A549 (cell line): ENCODE measurements around the gene ZNF354B. TPM values are rescaled to one million over a fixed set of nuclear protein-coding genes. Genes with fewer than 3 reads are reported as not detected.
"Not testable (repeated sequence)": the region's sequence is repeated elsewhere in the genome, so short reads cannot be mapped to it uniquely, and the experiment has no call there.

Experiments
- ATAC-seq, 2 experiments: fragments of 200-7000 bp in 1 of 2; fragments of >200 bp in 1 of 2; cut with Nextera tagmentation in 1 of 2; cut with Tn5 transposase in 1 of 2; 3 replicates each; pipeline versions ENCODE4 v1.8.0 to v1.9.1; 2018 to 2020; ENCODE audit warnings: mild to moderate bottlenecking in 1 of 2, moderate library complexity in 1 of 2
- CTCF ChIA-PET: fragments of 300-600 bp; sonication (Branson Sonifier 250); formaldehyde crosslinking; extraction: SDS; loops from one replicate; lab custom pipeline; 2021; ENCODE audit warnings: antibody characterized with exemption, inconsistent platforms; lab: Yijun Ruan, JAX
- POLR2A ChIA-PET: fragments of 350-600 bp; formaldehyde crosslinking; extraction: SDS; loops from one replicate; lab custom pipeline; 2021; ENCODE audit warnings: antibody characterized with exemption, inconsistent platforms; lab: Yijun Ruan, JAX
- DNase-seq, 2 experiments: peaks; one replicate each; pipeline versions ENCODE4 v3.0.0 to v3.0.0-alpha.2; 2011 to 2016; ENCODE audit warnings: low read depth in 1 of 2, low spot score in 1 of 2
- FAIRE-seq: peaks from 2 replicates; lab custom pipeline; 2011; peaks lifted over from hg19 to GRCh38; lab: Jason Lieb, UNC
- H3K27ac ChIP-seq, 2 experiments: fragments of >200 bp; sonication (Bioruptor Twin); formaldehyde crosslinking; 3 replicates each; pipeline ENCODE4 v1.5.1; 2016 to 2017
- H3K4me1 ChIP-seq: fragments of >200 bp; sonication (Bioruptor Twin); formaldehyde crosslinking; 3 replicates; pipeline ENCODE4 v1.6.1; 2016
- H3K4me2 ChIP-seq: fragments of >200 bp; sonication (Bioruptor Twin); formaldehyde crosslinking; 3 replicates; pipeline ENCODE4 v1.6.1; 2016
- H3K4me3 ChIP-seq: fragments of >200 bp; sonication (Bioruptor Twin); formaldehyde crosslinking; 3 replicates; pipeline ENCODE4 v1.5.1; 2016
- H3K9me3 ChIP-seq: fragments of >200 bp; sonication (Bioruptor Twin); formaldehyde crosslinking; 3 replicates; pipeline ENCODE4 v1.6.1; 2016
- BHLHE40 ChIP-seq: IDR thresholded peaks from 2 replicates; pipeline ENCODE4 v1.6.1; 2012; ENCODE audit warnings: low read depth, low read length, inconsistent platforms
- CBX8 ChIP-seq: fragments of 200-600 bp; sonication (generic); IDR thresholded peaks from 2 replicates; pipeline ENCODE4 v1.6.1; 2016
- CEBPB ChIP-seq, 2 experiments: fragments of >200 bp in 1 of 2; sonication (Bioruptor Twin) in 1 of 2; formaldehyde crosslinking in 1 of 2; IDR thresholded peaks; 2 replicates each; pipeline ENCODE4 v1.6.1; 2012 to 2016
- CHD2 ChIP-seq: fragments of 150-350 bp; IDR thresholded peaks from 2 replicates; pipeline ENCODE4 v1.6.1; 2014; ENCODE audit warnings: low read length; ENCODE audit not compliant: partially characterized antibody
- EHMT2 ChIP-seq: fragments of 200-600 bp; sonication (generic); IDR thresholded peaks from 2 replicates; pipeline ENCODE4 v1.6.1; 2016; ENCODE audit warnings: antibody characterized with exemption, low read depth, mild to moderate bottlenecking, moderate library complexity
- FOSB ChIP-seq: fragments of 250-450 bp; sonication (Bioruptor Pico); IDR thresholded peaks from 2 replicates; pipeline ENCODE4 v1.5.0; 2020; ENCODE audit warnings: mild to moderate bottlenecking, moderate library complexity
- FOSL2 ChIP-seq, 2 experiments: fragments of 450-650 bp in 1 of 2; fragments of >200 bp in 1 of 2; sonication (Bioruptor Twin) in 1 of 2; formaldehyde crosslinking; IDR thresholded peaks; 2 replicates each; pipeline versions ENCODE4 v1.5.0 to v1.6.1; 2016 to 2020; ENCODE audit warnings: mild to moderate bottlenecking in 1 of 2, moderate library complexity in 1 of 2
- GATA3 ChIP-seq: IDR thresholded peaks from 2 replicates; pipeline ENCODE4 v1.6.1; 2012; ENCODE audit warnings: borderline replicate concordance
- HEYL ChIP-seq: fragments of 250-450 bp; sonication (Bioruptor Pico); IDR thresholded peaks from 2 replicates; pipeline ENCODE4 v1.8.0; 2021; ENCODE audit warnings: mild to moderate bottlenecking, moderate library complexity
- HOXA7 ChIP-seq: fragments of 250-450 bp; sonication (Bioruptor Pico); IDR thresholded peaks from 2 replicates; pipeline ENCODE4 v1.5.0; 2020; ENCODE audit warnings: mild to moderate bottlenecking, moderate library complexity
- HOXB13 ChIP-seq: fragments of 250-450 bp; sonication (Bioruptor Pico); IDR thresholded peaks from 2 replicates; pipeline ENCODE4 v1.5.0; 2020; ENCODE audit warnings: low read depth, mild to moderate bottlenecking, moderate library complexity
- HOXB5 ChIP-seq: fragments of 250-450 bp; sonication (Bioruptor Pico); IDR thresholded peaks from 2 replicates; pipeline ENCODE4 v1.5.0; 2020; ENCODE audit warnings: mild to moderate bottlenecking, moderate library complexity
- JUNB ChIP-seq: fragments of >200 bp; sonication (Bioruptor Twin); formaldehyde crosslinking; IDR thresholded peaks from 2 replicates; pipeline ENCODE4 v1.6.1; 2016
- MAFK ChIP-seq: fragments of 450-650 bp; IDR thresholded peaks from 2 replicates; pipeline ENCODE4 v1.6.1; 2014; ENCODE audit not compliant: partially characterized antibody
- MAZ ChIP-seq: fragments of 150-350 bp; IDR thresholded peaks from 2 replicates; pipeline ENCODE4 v1.6.1; 2014; ENCODE audit warnings: antibody characterized with exemption, low read depth, low read length, borderline replicate concordance
- NR3C1 ChIP-seq: fragments of >200 bp; sonication (Bioruptor Twin); formaldehyde crosslinking; IDR thresholded peaks from 3 replicates; pipeline ENCODE4 v1.6.1; 2017
- POLR2A ChIP-seq: IDR thresholded peaks from 2 replicates; pipeline ENCODE4 v1.6.1; 2012; ENCODE audit warnings: mild to moderate bottlenecking, low read length
- RAD21 ChIP-seq, 2 experiments: fragments of >200 bp in 1 of 2; sonication (Bioruptor Twin) in 1 of 2; formaldehyde crosslinking in 1 of 2; IDR thresholded peaks in 1 of 2; conservative IDR thresholded peaks in 1 of 2; 2 replicates in 1 of 2; 3 replicates in 1 of 2; pipeline ENCODE4 v1.6.1; 2012 to 2018; ENCODE audit warnings: inconsistent platforms in 1 of 2
- RFX5 ChIP-seq: fragments of 450-650 bp; IDR thresholded peaks from 2 replicates; pipeline ENCODE4 v1.7.1; 2014; ENCODE audit warnings: antibody characterized with exemption, mild to moderate bottlenecking, moderate library complexity
- ZNF302 ChIP-seq: fragments of 250-450 bp; sonication (Bioruptor Pico); IDR thresholded peaks from 2 replicates; pipeline ENCODE4 v1.9.0; 2021; ENCODE audit warnings: inconsistent platforms, mild to moderate bottlenecking, moderate library complexity
- WGBS: methylation state at CpG from one replicate; pipeline ENCODE4 v1.1.6; 2017; ENCODE audit errors: missing lambda C conversion rate; 5-methylcytosine and 5-hydroxymethylcytosine counted together
- polyA plus RNA-seq, 4 experiments: library from polyadenylated mRNA; depleted of rRNA in 3 of 4; stranded (reverse); fragments of >200 nt; fragmentation: RNase III in 1 of 4; extraction: RNeasy Plus Mini Kit Qiagen cat#74134 plus additional on column Dnase treatment in 1 of 4; gene quantifications; 2 replicates in 3 of 4; 3 replicates in 1 of 4; pipeline ENCODE4 v1.2.3, GENCODE V29; 2011 to 2017
- TF ChIP-seq, protein P1 (sequence below): fragments of >200 bp; sonication (Bioruptor Twin); formaldehyde crosslinking; IDR thresholded peaks from 3 replicates; pipeline ENCODE4 v1.5.1; 2016

ZNF354B gene
- polyA plus RNA-seq, 2 of the 4 experiments (the other 2 are of a cell fraction) = 7.5 to 10.3 TPM

DNA sequence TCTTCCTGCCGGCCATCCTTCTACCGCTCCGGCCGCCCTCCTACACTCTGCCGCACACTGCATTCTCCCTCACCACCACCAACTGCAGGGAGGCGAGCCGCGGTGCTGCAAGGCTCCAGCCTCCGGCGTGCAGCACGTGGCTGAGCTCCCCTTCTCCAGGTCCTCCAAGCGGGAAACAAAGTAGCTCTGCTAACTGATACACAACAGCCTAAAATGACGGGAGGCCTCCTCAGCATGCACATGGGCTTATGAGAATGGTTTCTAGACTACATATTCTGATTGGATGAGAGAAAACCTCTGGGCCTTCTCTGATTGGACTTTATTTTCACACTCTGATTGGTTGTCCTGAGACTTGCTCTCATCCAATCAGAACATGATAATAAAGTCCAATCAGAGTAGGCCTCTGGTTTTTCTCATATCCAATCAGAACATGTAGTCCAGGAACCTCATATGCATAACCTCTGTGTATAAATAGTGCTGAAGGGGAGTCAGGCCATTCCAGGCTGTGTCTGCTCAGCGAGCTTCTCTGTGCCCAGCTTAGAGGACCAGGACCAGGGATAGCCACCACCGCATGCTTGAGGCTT, 27.0 kb upstream of the ZNF354B start:
- ChIA-PET CTCF (no interaction called here), POLR2A (no interaction called here)
- H3K4me1 ChIP-seq = no peaks in the 10 kb centered on the region
- no peak for FAIRE-seq
- H3K9me3 ChIP-seq = peaks cover 10% of the 10 kb centered on the region; the same call in 1 of the 3 replicates
- no peak overlapping the region for H3K4me3 ChIP-seq
- ATAC-seq = no peak
- no peak overlapping the region for H3K27ac ChIP-seq
- no peak for TF ChIP-seq FOSB (CRISPR knock-in tag)
- TF ChIP-seq RFX5 = no peak
- TF ChIP-seq, protein P1, sequence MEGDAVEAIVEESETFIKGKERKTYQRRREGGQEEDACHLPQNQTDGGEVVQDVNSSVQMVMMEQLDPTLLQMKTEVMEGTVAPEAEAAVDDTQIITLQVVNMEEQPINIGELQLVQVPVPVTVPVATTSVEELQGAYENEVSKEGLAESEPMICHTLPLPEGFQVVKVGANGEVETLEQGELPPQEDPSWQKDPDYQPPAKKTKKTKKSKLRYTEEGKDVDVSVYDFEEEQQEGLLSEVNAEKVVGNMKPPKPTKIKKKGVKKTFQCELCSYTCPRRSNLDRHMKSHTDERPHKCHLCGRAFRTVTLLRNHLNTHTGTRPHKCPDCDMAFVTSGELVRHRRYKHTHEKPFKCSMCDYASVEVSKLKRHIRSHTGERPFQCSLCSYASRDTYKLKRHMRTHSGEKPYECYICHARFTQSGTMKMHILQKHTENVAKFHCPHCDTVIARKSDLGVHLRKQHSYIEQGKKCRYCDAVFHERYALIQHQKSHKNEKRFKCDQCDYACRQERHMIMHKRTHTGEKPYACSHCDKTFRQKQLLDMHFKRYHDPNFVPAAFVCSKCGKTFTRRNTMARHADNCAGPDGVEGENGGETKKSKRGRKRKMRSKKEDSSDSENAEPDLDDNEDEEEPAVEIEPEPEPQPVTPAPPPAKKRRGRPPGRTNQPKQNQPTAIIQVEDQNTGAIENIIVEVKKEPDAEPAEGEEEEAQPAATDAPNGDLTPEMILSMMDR = no peak
- no peak for TF ChIP-seq CBX8
- no peak for TF ChIP-seq JUNB
- no peak for TF ChIP-seq MAZ
- no peak for TF ChIP-seq HOXB5 (CRISPR knock-in tag)
- TF ChIP-seq CHD2 = no peak
- no peak for TF ChIP-seq CEBPB (IDR thresholded peaks at IDR 0.05)
- no peak for TF ChIP-seq ZNF302 (CRISPR knock-in tag)
- no peak for TF ChIP-seq FOSL2 (IDR thresholded peaks at IDR 0.05)
- TF ChIP-seq FOSL2 (CRISPR knock-in tag; IDR thresholded peaks at IDR 0.05) = no peak
- no peak for TF ChIP-seq MAFK
- TF ChIP-seq HEYL = no peak
- no peak for TF ChIP-seq GATA3
- H3K4me2 ChIP-seq = no peak overlapping the region
- no peak for DNase-seq
- WGBS = 73% methylated on average over 12 of the region's 15 CpGs

DNA sequence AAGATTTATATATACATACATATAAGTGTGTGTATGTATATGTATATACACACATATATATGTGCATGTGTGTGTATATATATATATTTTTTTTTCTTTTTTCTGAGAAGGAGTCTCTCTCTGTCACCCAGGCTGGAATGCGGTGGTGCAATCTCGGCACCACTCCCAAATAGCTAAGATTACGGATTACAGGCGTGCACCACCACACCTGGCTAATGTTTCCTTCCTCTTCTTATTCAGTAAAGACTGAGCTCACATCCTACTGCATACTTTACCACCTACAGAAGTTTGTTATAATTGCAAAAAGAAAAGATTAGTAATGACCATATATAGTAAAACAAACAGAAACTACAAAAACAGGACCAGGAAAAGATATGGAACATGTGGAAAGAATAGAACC, 23.1 kb upstream of the ZNF354B start:
- no peak overlapping the region for H3K4me3 ChIP-seq
- WGBS = 44% methylated on average over 4 of the region's 4 CpGs
- no peaks in the 10 kb centered on the region for H3K4me1 ChIP-seq
- peaks cover 13% of the 10 kb centered on the region; the same call in 1 of the 3 replicates for H3K9me3 ChIP-seq
- H3K4me2 ChIP-seq = no peak overlapping the region
- ChIA-PET CTCF (interaction anchor here (1.0 kb wide), 1 partner anchor 17 kb away, joined by 3 read pairs; no protein-coding TSS in a partner anchor), POLR2A (no interaction called here)
- no peak for FAIRE-seq
- no peak for TF ChIP-seq HOXB13
- TF ChIP-seq, all 56 proteins: peak for 0
- ATAC-seq (no peak), DNase-seq (no peak)
- no peak overlapping the region for H3K27ac ChIP-seq

DNA sequence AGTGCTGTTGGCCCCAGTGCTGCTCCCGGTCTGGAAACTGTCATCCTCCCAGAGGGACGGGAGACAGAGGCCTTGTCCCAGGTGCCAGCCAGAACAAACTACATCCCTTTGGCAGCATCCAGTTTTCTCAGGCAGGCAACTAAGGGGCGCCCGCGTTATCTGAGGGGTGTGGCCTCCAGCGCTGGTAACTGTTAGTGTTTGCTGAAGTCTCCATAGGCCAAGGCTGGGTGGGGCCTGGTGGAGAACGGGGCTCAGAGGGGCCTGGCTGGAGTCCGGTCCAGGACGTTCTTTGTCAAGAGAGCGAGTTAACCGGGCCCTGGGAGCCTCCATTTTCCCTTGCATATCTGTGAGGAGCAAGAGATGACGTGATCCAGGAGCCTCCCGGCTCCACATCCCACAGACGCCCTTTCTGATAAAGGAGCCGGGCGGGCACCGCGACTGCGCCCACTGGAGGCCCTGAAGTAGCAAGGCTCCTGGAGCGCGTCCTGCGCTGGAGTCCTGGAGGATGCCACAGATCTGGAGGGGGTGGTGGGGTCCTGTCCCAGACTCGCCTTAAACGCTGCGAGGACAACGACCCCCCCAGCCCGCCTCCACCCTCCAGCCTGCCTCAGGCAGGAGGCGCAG, 20.9 kb upstream of the ZNF354B start:
- H3K9me3 ChIP-seq, FAIRE-seq, POLR2A ChIA-PET, DNase-seq, H3K4me1 ChIP-seq, H3K27ac ChIP-seq, H3K4me2 ChIP-seq, ATAC-seq, H3K4me3 ChIP-seq, CTCF ChIA-PET: not testable (repeated sequence)
- WGBS = 65% methylated on average over 20 of the region's 28 CpGs

DNA sequence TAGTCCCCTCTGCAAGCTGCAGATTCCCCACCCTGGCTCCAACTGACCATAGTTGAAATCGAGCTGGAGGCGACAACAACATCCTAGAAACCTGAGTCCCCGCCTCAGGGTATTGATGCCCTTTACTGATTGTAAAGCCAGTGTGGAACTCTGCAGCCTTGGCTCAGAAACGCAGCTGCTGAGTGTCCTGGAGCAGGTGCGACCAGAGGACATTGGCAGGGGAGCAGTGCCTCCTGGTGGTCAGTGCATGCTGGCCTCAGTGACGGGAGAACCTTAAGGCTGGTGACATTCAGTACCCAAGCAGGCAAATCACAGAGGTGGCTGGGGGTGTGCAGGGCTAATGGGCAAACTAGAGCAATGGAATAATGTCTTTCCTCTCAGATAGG, 20.4 kb upstream of the ZNF354B start:
- CTCF ChIA-PET = no interaction called here
- Histone ChIP-seq H3K4me3 (no peak overlapping the region), H3K4me1 (no peaks in the 10 kb centered on the region), H3K4me2 (no peak overlapping the region), H3K27ac (no peak overlapping the region), H3K9me3 (peaks cover 9% of the 10 kb centered on the region; the same call in 2 of the 3 replicates)
- POLR2A ChIA-PET = no interaction called here
- 6% methylated on average over 4 of the region's 6 CpGs for WGBS
- peak; percentile 21 to 61; a peak in 2 of 5 replicates for TF ChIP-seq RAD21 (conservative IDR thresholded peaks at IDR 0.05 in 1 of 2, IDR thresholded peaks at IDR 0.05 in 1 of 2)
- no peak for TF ChIP-seq NR3C1
- no peak for TF ChIP-seq EHMT2
- no peak for TF ChIP-seq POLR2A
- TF ChIP-seq BHLHE40 = no peak
- no peak for TF ChIP-seq HOXA7 (CRISPR knock-in tag)
- peak in 1 of 2 experiments; percentile 73; a peak in 3 of 6 replicates for ATAC-seq
- no peak for FAIRE-seq
- peak in 1 of 2 experiments; percentile 20 for DNase-seq

DNA sequence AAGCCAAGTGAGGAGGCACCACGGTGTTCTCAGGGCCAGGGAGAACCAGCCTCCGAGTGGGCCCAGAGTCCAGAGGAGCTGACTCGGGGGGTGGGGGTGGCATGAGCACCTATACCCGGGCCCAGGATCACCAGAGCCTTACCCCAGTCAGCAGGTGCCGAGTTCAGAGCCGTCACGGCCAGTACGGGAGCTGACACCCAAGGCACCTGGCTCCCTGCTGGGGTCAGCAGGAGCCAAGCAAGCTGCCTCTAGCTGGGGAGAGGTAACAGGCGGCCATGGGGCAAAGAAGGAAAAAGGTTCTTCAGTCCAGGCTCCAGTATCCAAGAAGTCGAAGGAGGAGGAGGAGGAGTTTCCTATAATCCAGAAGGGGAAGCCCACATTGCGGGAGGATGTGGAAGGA, 19.4 kb upstream of the ZNF354B start:
- H3K27ac ChIP-seq, H3K4me1 ChIP-seq, H3K4me3 ChIP-seq, POLR2A ChIA-PET, ATAC-seq, H3K4me2 ChIP-seq, FAIRE-seq, H3K9me3 ChIP-seq, DNase-seq: not testable (repeated sequence)
- 46% methylated on average over 3 of the region's 11 CpGs for WGBS
- CTCF ChIA-PET = interaction anchor here (0.6 kb wide), 1 partner anchor 207 kb away, joined by 3 read pairs; no protein-coding TSS in a partner anchor
